Kidney (tissue), 14 donors: ENCODE results near the gene ZNF827. TPM values are rescaled to one million over a fixed set of nuclear protein-coding genes. Genes with fewer than 3 reads are reported as not detected.

ENCODE experiments used
- DNase-seq, 5 donors: peaks; one replicate each; pipeline ENCODE4 v3.0.0-alpha.2; 2013 to 2020
- FAIRE-seq: peaks from 2 replicates; lab custom pipeline; 2012; peaks lifted over from hg19 to GRCh38; lab: Jason Lieb, UNC
- H3K27ac ChIP-seq, 2 donors: one replicate each; pipeline ENCODE4 v1.7.0; 2013; ENCODE audit warnings: low read depth in 2 of 2, low read length in 2 of 2, inconsistent platforms in 1 of 2
- H3K27me3 ChIP-seq: one replicate; pipeline ENCODE4 v1.7.1; 2013; ENCODE audit warnings: low read length, inconsistent platforms; ENCODE audit not compliant: control insufficient read depth, insufficient read depth
- H3K36me3 ChIP-seq, 3 donors: one replicate each; pipeline versions ENCODE4 v1.7.0 to v1.7.1; 2013; ENCODE audit warnings: low read length in 3 of 3, control low read depth in 1 of 3, inconsistent platforms in 1 of 3; ENCODE audit not compliant: insufficient read depth in 3 of 3, control insufficient read depth in 2 of 3
- H3K4me1 ChIP-seq, 3 donors: one replicate each; pipeline versions ENCODE4 v1.7.0 to v1.7.1; 2013; ENCODE audit warnings: low read length in 3 of 3, inconsistent platforms in 1 of 3, low read depth in 1 of 3; ENCODE audit not compliant: control insufficient read depth in 2 of 3, insufficient read depth in 2 of 3
- H3K4me3 ChIP-seq, 3 donors: one replicate each; pipeline versions ENCODE4 v1.7.0 to v1.8.1; 2013; ENCODE audit warnings: low read length in 3 of 3, control low read depth in 1 of 3, inconsistent platforms in 1 of 3
- H3K9ac ChIP-seq, 3 donors: one replicate each; pipeline versions ENCODE4 v1.7.0 to v1.7.1; 2013; ENCODE audit warnings: low read length in 3 of 3, control low read depth in 1 of 3, inconsistent platforms in 1 of 3
- H3K9me3 ChIP-seq, 3 donors: one replicate each; pipeline versions ENCODE4 v1.7.0 to v1.7.1; 2013; ENCODE audit warnings: low read length in 3 of 3, control low read depth in 1 of 3, inconsistent platforms in 1 of 3; ENCODE audit not compliant: control insufficient read depth in 2 of 3, insufficient read depth in 1 of 3
- intact Hi-C: fragments of 100-400 bp; cut with DNase I; formaldehyde crosslinking; loops from one replicate; pipeline ENCODE4 v1.11.1; 2022
- polyA plus RNA-seq: library from polyadenylated mRNA; stranded (reverse); fragments of 350-450 nt; fragmentation: Illumina TruSeq; extraction: RNeasy Lipid Tissue Mini Kit (QIAGEN cat#74804); gene quantifications from one replicate; pipeline ENCODE4 v1.2.3, GENCODE V29; 2014; ENCODE audit warnings: low read depth, low replicate concordance; ENCODE audit not compliant: insufficient read depth
- total RNA-seq: library from RNA; stranded (reverse); fragmentation: NEBNext Ultra II Directional; extraction: Animal tissue kit (Norgen Biotek cat#: 25700); gene quantifications from one replicate; pipeline ENCODE4 v1.2.1, GENCODE V29; 2021
- TF ChIP-seq, protein P1 (sequence below): IDR thresholded peaks from 3 replicates; pipeline ENCODE4 v1.5.1; 2012; ENCODE audit warnings: mild to moderate bottlenecking, moderate library complexity, borderline replicate concordance; ENCODE audit not compliant: insufficient read depth; ENCODE audit errors: extremely low read depth
- donor health status: control.
- donor health status: control.
- donor health status: control.
- donor health status: control.
- donor health status: control.
- donor health status: DM: yes; HTN: yes; CAD: no.
- donor health status: Normal renal cell carcinoma (clear cell type).

The ZNF827 gene
- total and polyA plus RNA-seq, 2 donors from 2014 or later, result 3.5 to 22.6 TPM

DNA sequence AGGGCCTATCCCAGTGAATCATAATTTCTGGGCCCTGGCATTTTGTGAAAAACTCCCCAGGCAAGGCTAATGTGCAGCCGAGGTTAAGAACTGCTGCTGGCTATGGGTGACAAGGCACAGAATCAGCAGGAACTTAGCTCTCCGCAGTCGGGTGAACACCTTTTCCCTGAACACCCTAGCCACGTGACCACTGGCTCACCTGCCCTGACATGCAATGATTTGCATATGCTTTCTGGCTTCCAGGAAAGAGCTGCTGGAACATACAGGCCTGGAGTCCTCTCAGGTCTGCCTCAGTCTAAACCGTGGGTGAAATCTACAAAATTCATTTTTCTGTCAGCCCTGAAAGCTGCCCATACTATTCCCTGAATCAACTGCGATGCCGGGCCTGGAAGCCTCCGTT is 56.6 kb downstream of the ZNF827 start:
- Histone ChIP-seq H3K9ac (peak overlapping the region in 1 of 3 donors; percentile 9), H3K4me1 (peaks cover 0 to 33% (median 21%) of the 10 kb centered on the region in 3 donors), H3K9me3 (no peaks in the 10 kb centered on the region), H3K27me3 (no peaks in the 10 kb centered on the region), H3K4me3 (no peak overlapping the region), H3K36me3 (peaks cover 0 to 5% (median 4%) of the 10 kb centered on the region in 3 donors), H3K27ac (peak overlapping the region; percentile 68 to 76)
- TF ChIP-seq, protein P1, sequence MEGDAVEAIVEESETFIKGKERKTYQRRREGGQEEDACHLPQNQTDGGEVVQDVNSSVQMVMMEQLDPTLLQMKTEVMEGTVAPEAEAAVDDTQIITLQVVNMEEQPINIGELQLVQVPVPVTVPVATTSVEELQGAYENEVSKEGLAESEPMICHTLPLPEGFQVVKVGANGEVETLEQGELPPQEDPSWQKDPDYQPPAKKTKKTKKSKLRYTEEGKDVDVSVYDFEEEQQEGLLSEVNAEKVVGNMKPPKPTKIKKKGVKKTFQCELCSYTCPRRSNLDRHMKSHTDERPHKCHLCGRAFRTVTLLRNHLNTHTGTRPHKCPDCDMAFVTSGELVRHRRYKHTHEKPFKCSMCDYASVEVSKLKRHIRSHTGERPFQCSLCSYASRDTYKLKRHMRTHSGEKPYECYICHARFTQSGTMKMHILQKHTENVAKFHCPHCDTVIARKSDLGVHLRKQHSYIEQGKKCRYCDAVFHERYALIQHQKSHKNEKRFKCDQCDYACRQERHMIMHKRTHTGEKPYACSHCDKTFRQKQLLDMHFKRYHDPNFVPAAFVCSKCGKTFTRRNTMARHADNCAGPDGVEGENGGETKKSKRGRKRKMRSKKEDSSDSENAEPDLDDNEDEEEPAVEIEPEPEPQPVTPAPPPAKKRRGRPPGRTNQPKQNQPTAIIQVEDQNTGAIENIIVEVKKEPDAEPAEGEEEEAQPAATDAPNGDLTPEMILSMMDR, result no peak
- FAIRE-seq (peak; percentile 95), DNase-seq (peak; percentile 78 to 93 (median 87))
- intact Hi-C loops, result no loop called here

DNA sequence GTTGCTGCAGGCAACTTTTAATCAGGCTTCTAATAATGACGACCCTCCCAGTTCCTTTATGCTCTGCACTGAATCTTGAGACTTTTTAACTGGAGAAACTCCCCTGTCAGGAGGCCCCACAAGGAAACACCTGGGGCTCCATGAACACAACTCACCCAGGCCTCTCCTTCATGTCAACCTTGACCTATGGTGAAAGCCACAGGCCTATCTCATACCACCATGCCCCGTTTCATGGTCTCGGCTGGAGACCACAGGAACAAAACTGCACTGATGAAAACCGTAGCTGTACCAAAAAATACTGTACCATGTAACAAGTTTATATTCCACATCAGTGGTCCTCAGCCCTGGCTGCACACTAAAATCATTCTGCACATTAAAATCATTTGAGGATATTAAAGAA is 57.0 kb downstream of the ZNF827 start:
- Histone ChIP-seq H3K36me3 (peaks cover 0 to 5% (median 4%) of the 10 kb centered on the region in 3 donors), H3K27ac (peak overlapping the region; percentile 66 to 76), H3K9me3 (no peaks in the 10 kb centered on the region), H3K9ac (peak overlapping the region in 1 of 3 donors; percentile 47), H3K4me1 (peaks cover 0 to 29% (median 18%) of the 10 kb centered on the region in 3 donors), H3K4me3 (no peak overlapping the region), H3K27me3 (no peaks in the 10 kb centered on the region)
- DNase-seq (no peak), FAIRE-seq (no peak)
- intact Hi-C loops, result no loop called here
- TF ChIP-seq, protein P1, result no peak

DNA sequence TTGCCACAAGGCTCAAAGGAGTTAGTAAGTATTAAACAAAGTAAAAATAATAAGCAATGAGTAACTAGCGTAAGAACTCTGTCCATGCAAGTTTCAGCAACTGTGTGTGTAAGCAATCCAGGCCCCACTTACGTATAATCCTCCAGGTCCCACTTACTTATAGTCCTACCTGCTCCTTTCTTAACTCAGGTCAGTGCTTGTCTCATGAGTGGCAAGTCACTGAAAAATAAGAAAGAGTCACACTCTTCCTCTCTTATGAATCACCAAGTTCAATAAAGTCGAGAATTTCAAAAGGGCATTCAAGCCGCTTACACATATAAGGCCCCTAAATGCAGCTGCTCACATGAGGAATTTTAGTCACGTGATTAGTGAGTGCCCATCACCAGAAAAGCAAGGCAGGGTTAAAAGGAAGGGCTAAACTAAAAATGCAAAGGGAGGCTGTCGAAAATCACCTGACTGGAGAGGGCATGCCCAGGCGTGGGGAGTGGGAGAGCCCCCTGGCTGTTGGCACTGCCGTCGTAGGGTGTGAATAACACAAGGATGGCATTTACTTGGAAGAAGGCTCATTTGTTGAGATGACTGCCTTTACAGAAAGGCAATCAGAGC is 58.2 kb downstream of the ZNF827 start:
- no peak for FAIRE-seq
- H3K36me3 ChIP-seq, result no peaks in the 10 kb centered on the region
- peak overlapping the region in 1 of 2 donors; percentile 13 for H3K27ac ChIP-seq

More for the DNA sequence above, 58.2 kb downstream of the ZNF827 start:
- intact Hi-C loops, result no loop called here
- Histone ChIP-seq H3K4me3 (no peak overlapping the region), H3K4me1 (peaks cover 0 to 24% (median 18%) of the 10 kb centered on the region in 3 donors), H3K27me3 (no peaks in the 10 kb centered on the region), H3K9ac (no peak overlapping the region), H3K9me3 (no peaks in the 10 kb centered on the region)
- no peak for DNase-seq
- TF ChIP-seq, protein P1, result no peak
